HepG2 (cell line): ENCODE measurements around the gene PXK. TPM values are rescaled to one million over a fixed set of nuclear protein-coding genes. Genes with fewer than 3 reads are reported as not detected.

Experiments
- CCAR2 ChIP-seq: fragments of 200-400 bp; formaldehyde crosslinking; optimal IDR thresholded peaks from 2 replicates; pipeline ENCODE3; 2018; ENCODE audit warnings: low read depth, mild to moderate bottlenecking, low read length, moderate library complexity
- CREM ChIP-seq, 2 experiments: sonication (generic) in 1 of 2; formaldehyde crosslinking in 1 of 2; IDR thresholded peaks; 2 replicates each; pipeline versions ENCODE4 v1.4.0 to v1.6.1; 2016 to 2020; ENCODE audit warnings: antibody characterized with exemption in 1 of 2, mild to moderate bottlenecking in 1 of 2, missing genetic modification reagents in 1 of 2
- FLYWCH1 ChIP-seq: sonication (generic); formaldehyde crosslinking; IDR thresholded peaks from 2 replicates; pipeline ENCODE4 v1.8.1; 2023; ENCODE audit warnings: mild to moderate bottlenecking, missing genetic modification reagents
- FOSL2 ChIP-seq: sonication (generic); formaldehyde crosslinking; IDR thresholded peaks from 2 replicates; pipeline ENCODE4 v1.4.0; 2020; ENCODE audit warnings: missing genetic modification reagents
- FOXO1 ChIP-seq: sonication (generic); formaldehyde crosslinking; IDR thresholded peaks from 2 replicates; pipeline ENCODE4 v1.4.0; 2020; ENCODE audit warnings: missing genetic modification reagents
- MTERF4 ChIP-seq: sonication (generic); formaldehyde crosslinking; IDR thresholded peaks from 2 replicates; pipeline ENCODE4 v1.8.0; 2023; ENCODE audit warnings: mild to moderate bottlenecking, missing genetic modification reagents
- PCBP2 ChIP-seq: fragments of 200-400 bp; formaldehyde crosslinking; optimal IDR thresholded peaks from 2 replicates; pipeline ENCODE3; 2018; ENCODE audit warnings: low read length, low read depth; ENCODE audit not compliant: poor library complexity, severe bottlenecking
- SKI ChIP-seq: fragments of 450-650 bp; IDR thresholded peaks from one replicate; pipeline ENCODE4 v1.6.1; 2018; ENCODE audit warnings: mild to moderate bottlenecking; ENCODE audit not compliant: partially characterized antibody
- TCF12 ChIP-seq, 2 experiments: fragments of 450-650 bp in 1 of 2; sonication (generic) in 1 of 2; formaldehyde crosslinking in 1 of 2; IDR thresholded peaks; 2 replicates each; pipeline versions ENCODE4 v1.6.1 to v1.8.0; 2017 to 2022; ENCODE audit warnings: antibody characterized with exemption in 1 of 2, mild to moderate bottlenecking in 1 of 2, missing genetic modification reagents in 1 of 2, moderate library complexity in 1 of 2
- ZFAT ChIP-seq: sonication (generic); formaldehyde crosslinking; conservative IDR thresholded peaks from 2 replicates; pipeline ENCODE4 v1.8.1; 2023; ENCODE audit warnings: missing genetic modification reagents, inconsistent platforms
- ZNF143 ChIP-seq: sonication (generic); formaldehyde crosslinking; IDR thresholded peaks from 2 replicates; pipeline ENCODE4 v1.4.0; 2020; ENCODE audit warnings: missing genetic modification reagents
- ZNF260 ChIP-seq: sonication (generic); formaldehyde crosslinking; IDR thresholded peaks from 2 replicates; pipeline ENCODE4 v1.4.0; 2020; ENCODE audit warnings: missing genetic modification reagents, low read depth, mild to moderate bottlenecking, borderline replicate concordance
- ZNF263 ChIP-seq: sonication (generic); formaldehyde crosslinking; IDR thresholded peaks from 2 replicates; pipeline ENCODE4 v1.4.0; 2020; ENCODE audit warnings: missing genetic modification reagents
- ZNF460 ChIP-seq: sonication (generic); formaldehyde crosslinking; IDR thresholded peaks from 2 replicates; pipeline ENCODE4 v1.5.1; 2020; ENCODE audit warnings: missing genetic modification reagents, mild to moderate bottlenecking, borderline replicate concordance
- ZNF670 ChIP-seq: sonication (generic); formaldehyde crosslinking; IDR thresholded peaks from 2 replicates; pipeline ENCODE4 v1.8.0; 2022; ENCODE audit warnings: mild to moderate bottlenecking, missing genetic modification reagents, borderline replicate concordance
- ZNF772 ChIP-seq: sonication (generic); formaldehyde crosslinking; IDR thresholded peaks from 2 replicates; pipeline ENCODE4 v1.5.0; 2020; ENCODE audit warnings: mild to moderate bottlenecking, missing genetic modification reagents
- ZNF891 ChIP-seq: sonication (generic); formaldehyde crosslinking; IDR thresholded peaks from 2 replicates; pipeline ENCODE4 v1.5.0; 2020; ENCODE audit warnings: mild to moderate bottlenecking, missing genetic modification reagents
- polyA plus RNA-seq, 8 experiments: library from polyadenylated mRNA; depleted of rRNA in 3 of 8; stranded (reverse) in 7 of 8; unstranded in 1 of 8; fragments of >200 nt; fragmentation: Illumina TruSeq in 4 of 8; extraction: Trizol in 4 of 8; gene quantifications; 2 replicates each; pipeline versions ENCODE4 v1.2.1 to v1.2.3, GENCODE V29; 2011 to 2016; ENCODE audit warnings: low read depth in 4 of 8, missing spikeins in 1 of 8, mixed read lengths in 1 of 8; ENCODE audit not compliant: insufficient read depth in 1 of 8
- total RNA-seq, 5 experiments: library from RNA; depleted of rRNA; stranded (reverse); fragments of >200 nt; fragmentation: Illumina TruSeq; extraction: Trizol; gene quantifications; 2 replicates each; pipeline ENCODE4 v1.2.3, GENCODE V29; 2016; ENCODE audit warnings: low read depth in 1 of 5
- TF ChIP-seq, protein P1 (sequence below): IDR thresholded peaks from 2 replicates; pipeline ENCODE4 v1.4.0; 2020; ENCODE audit warnings: mild to moderate bottlenecking, missing genetic modification reagents
- TF ChIP-seq, protein P2 (sequence below): sonication (generic); IDR thresholded peaks from 2 replicates; pipeline ENCODE4 v1.6.1; 2016; ENCODE audit warnings: low read depth, borderline replicate concordance
- TF ChIP-seq, protein P3 (sequence below): sonication (generic); formaldehyde crosslinking; IDR thresholded peaks from 2 replicates; pipeline ENCODE4 v1.8.1; 2023; ENCODE audit warnings: mild to moderate bottlenecking, moderate library complexity, missing genetic modification reagents

PXK gene
- total and polyA plus RNA-seq, 2 of the 13 experiments (the other 11 are each of a cell fraction or from before 2014, with no cell fraction given) = 6.4 to 18.6 TPM

DNA sequence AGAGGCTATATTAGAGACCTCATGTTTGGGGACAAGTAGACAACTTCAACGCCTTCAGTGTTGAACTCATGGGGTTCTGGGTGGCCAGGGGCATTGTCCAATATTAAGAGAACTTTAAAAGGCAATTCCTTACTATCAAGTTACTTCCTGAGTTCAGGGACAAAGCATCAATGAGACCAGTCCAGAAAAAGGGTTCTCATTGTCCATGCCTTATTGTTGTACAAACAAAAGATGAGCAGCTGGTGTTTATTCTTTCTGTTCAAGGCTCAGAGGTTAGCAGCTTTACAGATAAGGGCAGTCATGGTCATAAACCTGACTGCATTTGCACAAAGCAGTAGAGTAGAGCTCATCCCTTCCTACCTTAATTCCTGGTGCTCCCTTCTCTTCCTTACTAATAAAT lies 119.5 kb downstream of the PXK start (continued):
- TF ChIP-seq, protein P1, sequence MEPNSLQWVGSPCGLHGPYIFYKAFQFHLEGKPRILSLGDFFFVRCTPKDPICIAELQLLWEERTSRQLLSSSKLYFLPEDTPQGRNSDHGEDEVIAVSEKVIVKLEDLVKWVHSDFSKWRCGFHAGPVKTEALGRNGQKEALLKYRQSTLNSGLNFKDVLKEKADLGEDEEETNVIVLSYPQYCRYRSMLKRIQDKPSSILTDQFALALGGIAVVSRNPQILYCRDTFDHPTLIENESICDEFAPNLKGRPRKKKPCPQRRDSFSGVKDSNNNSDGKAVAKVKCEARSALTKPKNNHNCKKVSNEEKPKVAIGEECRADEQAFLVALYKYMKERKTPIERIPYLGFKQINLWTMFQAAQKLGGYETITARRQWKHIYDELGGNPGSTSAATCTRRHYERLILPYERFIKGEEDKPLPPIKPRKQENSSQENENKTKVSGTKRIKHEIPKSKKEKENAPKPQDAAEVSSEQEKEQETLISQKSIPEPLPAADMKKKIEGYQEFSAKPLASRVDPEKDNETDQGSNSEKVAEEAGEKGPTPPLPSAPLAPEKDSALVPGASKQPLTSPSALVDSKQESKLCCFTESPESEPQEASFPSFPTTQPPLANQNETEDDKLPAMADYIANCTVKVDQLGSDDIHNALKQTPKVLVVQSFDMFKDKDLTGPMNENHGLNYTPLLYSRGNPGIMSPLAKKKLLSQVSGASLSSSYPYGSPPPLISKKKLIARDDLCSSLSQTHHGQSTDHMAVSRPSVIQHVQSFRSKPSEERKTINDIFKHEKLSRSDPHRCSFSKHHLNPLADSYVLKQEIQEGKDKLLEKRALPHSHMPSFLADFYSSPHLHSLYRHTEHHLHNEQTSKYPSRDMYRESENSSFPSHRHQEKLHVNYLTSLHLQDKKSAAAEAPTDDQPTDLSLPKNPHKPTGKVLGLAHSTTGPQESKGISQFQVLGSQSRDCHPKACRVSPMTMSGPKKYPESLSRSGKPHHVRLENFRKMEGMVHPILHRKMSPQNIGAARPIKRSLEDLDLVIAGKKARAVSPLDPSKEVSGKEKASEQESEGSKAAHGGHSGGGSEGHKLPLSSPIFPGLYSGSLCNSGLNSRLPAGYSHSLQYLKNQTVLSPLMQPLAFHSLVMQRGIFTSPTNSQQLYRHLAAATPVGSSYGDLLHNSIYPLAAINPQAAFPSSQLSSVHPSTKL (CRISPR knock-in tag) = peak; percentile 96
- TF ChIP-seq SKI (peak; percentile 60), FLYWCH1 (CRISPR knock-in tag) (no peak), ZNF670 (CRISPR knock-in tag) (no peak), ZNF772 (CRISPR knock-in tag) (peak; percentile 55), ZNF260 (CRISPR knock-in tag) (no peak), TCF12 (IDR thresholded peaks at IDR 0.05) (no peak), TCF12 (CRISPR knock-in tag; IDR thresholded peaks at IDR 0.05) (0 out of 2 replicates have a peak, but pooled peaks have one; percentile 74), ZNF460 (CRISPR knock-in tag) (no peak), ZNF143 (CRISPR knock-in tag) (no peak), MTERF4 (no peak), FOSL2 (CRISPR knock-in tag) (peak; percentile 64), ZNF891 (CRISPR knock-in tag) (no peak), CCAR2 (no peak), ZFAT (CRISPR knock-in tag) (no peak), CREM (IDR thresholded peaks at IDR 0.05) (peak; percentile 78), CREM (CRISPR knock-in tag; IDR thresholded peaks at IDR 0.05) (no peak), PCBP2 (no peak), FOXO1 (CRISPR knock-in tag) (peak; percentile 86), ZNF263 (peak; percentile 96)
- TF ChIP-seq, protein P2, sequence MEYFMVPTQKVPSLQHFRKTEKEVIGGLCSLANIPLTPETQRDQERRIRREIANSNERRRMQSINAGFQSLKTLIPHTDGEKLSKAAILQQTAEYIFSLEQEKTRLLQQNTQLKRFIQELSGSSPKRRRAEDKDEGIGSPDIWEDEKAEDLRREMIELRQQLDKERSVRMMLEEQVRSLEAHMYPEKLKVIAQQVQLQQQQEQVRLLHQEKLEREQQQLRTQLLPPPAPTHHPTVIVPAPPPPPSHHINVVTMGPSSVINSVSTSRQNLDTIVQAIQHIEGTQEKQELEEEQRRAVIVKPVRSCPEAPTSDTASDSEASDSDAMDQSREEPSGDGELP = peak; percentile 99
- TF ChIP-seq, protein P3, sequence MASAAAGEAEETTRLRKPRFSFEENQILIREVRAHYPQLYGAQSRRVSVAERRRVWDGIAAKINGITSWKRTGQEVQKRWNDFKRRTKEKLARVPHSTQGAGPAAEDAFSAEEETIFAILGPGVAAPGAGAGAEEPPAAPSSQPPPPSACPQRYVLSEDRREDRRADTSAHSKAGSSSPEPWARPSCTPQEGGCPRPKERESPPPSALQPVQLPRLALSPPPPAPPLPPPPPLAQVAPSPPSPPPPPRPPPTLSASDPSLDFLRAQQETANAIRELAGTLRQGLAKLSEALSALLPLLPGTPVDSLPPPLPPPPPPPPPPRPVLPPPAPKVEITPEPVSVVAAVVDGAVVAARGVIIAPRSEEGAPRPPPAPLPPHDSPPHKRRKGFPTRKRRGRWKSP = no peak
